ENCODE data around the gene ERICH3. TPM values are rescaled to one million over a fixed set of nuclear protein-coding genes. Genes with fewer than 3 reads are reported as not detected.

Gene ERICH3
- total and polyA plus RNA-seq, 2 experiments from 2014 or later, result 0.47 TPM; not detected in 1

DNA sequence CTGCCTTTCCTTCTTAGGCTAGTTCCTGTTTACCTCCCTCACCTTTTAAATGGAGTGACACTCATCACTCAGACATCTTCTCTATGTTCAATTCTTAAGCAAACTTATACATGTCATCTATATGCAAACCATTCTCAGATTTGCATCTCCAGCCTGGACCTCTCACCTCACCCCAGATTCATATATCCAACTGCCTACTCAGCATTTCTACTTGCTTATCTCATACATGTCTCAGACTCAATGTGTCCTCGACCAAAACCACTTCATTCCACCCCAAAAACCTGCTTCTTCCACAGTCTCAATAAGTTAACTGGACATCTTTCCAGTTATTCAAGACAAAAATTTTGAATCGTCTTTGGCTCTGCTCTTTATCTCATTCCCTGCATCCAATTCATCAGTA is 62.6 kb downstream of the ERICH3 start:
- no peaks in the 10 kb centered on the region for H4K20me1 ChIP-seq (ENCODE audit: insufficient read depth, poor library complexity, severe bottlenecking)
- no peak overlapping the region for H3K27ac ChIP-seq
- 80% methylated on average over 2 of the region's 2 CpGs for WGBS (ENCODE audit: low lambda C conversion rate, missing lambda C conversion rate)

DNA sequence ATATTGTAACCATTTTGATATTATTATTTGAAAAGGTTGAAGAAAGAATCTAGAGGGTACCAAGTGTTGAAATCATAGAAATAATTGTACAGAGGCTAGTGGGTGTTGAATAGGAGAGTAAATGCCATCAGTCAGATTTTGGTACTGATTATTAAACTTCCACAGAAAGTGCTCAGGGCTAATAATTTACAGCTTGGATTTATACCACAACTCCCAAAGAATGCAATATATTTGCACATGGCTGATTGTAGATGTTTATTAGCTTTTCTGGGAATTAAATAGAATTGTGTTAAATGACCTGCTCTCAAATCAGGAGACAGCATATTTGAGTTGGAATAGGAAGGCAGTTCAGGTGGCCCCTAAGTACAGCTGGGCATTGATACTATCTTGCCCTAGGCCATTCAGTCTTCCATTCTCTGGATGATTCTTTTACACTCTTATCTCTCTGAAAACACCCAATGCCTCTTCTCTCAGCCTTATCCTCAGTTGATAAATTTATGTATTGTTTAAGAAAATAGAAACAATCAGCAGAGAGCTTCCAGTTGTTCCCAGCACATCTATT is 63.7 kb downstream of the ERICH3 start:
- H3K4me2 ChIP-seq, result no peak overlapping the region
- no peaks in the 10 kb centered on the region for H3K9me2 ChIP-seq (replicated peaks; ENCODE audit: insufficient read depth)
- no peak overlapping the region for H3K4me3 ChIP-seq
- H3K9me3 ChIP-seq (ENCODE audit: low read depth), result no peaks in the 10 kb centered on the region
- no peaks in the 10 kb centered on the region for H3K27me3 ChIP-seq
- no peak overlapping the region for H3K27ac ChIP-seq
- H2AFZ ChIP-seq, result no peak overlapping the region
- no peak for TF ChIP-seq EZH2phosphoT487 (IDR thresholded peaks at IDR 0.05; ENCODE audit: low read depth, severe bottlenecking, unreplicated experiment)
- TF ChIP-seq, protein P1, sequence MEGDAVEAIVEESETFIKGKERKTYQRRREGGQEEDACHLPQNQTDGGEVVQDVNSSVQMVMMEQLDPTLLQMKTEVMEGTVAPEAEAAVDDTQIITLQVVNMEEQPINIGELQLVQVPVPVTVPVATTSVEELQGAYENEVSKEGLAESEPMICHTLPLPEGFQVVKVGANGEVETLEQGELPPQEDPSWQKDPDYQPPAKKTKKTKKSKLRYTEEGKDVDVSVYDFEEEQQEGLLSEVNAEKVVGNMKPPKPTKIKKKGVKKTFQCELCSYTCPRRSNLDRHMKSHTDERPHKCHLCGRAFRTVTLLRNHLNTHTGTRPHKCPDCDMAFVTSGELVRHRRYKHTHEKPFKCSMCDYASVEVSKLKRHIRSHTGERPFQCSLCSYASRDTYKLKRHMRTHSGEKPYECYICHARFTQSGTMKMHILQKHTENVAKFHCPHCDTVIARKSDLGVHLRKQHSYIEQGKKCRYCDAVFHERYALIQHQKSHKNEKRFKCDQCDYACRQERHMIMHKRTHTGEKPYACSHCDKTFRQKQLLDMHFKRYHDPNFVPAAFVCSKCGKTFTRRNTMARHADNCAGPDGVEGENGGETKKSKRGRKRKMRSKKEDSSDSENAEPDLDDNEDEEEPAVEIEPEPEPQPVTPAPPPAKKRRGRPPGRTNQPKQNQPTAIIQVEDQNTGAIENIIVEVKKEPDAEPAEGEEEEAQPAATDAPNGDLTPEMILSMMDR (IDR thresholded peaks at IDR 0.05; ENCODE audit: poor library complexity), result no peak
- TF ChIP-seq EZH2 (IDR thresholded peaks at IDR 0.05; ENCODE audit: borderline replicate concordance), result no peak
- no peaks in the 10 kb centered on the region for H3K79me2 ChIP-seq
- no peaks in the 10 kb centered on the region for H3K36me3 ChIP-seq (replicated peaks; ENCODE audit: insufficient read depth, low read depth)
- peaks cover 4% of the 10 kb centered on the region for H3K4me1 ChIP-seq (ENCODE audit: insufficient read depth)
- no peaks in the 10 kb centered on the region for H4K20me1 ChIP-seq (ENCODE audit: insufficient read depth, poor library complexity, severe bottlenecking)
- no peak for DNase-seq (ENCODE audit: low spot score)

More for the DNA sequence above, 62.6 kb downstream of the ERICH3 start:
- Histone ChIP-seq H3K36me3 (replicated peaks; ENCODE audit: insufficient read depth, low read depth) (no peaks in the 10 kb centered on the region), H2AFZ (no peak overlapping the region), H3K9me2 (replicated peaks; ENCODE audit: insufficient read depth) (no peaks in the 10 kb centered on the region), H3K4me1 (ENCODE audit: insufficient read depth) (peaks cover 4% of the 10 kb centered on the region), H3K27me3 (no peaks in the 10 kb centered on the region), H3K9me3 (ENCODE audit: low read depth) (no peaks in the 10 kb centered on the region), H3K79me2 (no peaks in the 10 kb centered on the region), H3K4me2 (no peak overlapping the region), H3K4me3 (no peak overlapping the region)
- TF ChIP-seq, protein P1 (IDR thresholded peaks at IDR 0.05; ENCODE audit: poor library complexity), result no peak
- TF ChIP-seq EZH2phosphoT487 (IDR thresholded peaks at IDR 0.05; ENCODE audit: low read depth, severe bottlenecking, unreplicated experiment) (no peak), EZH2 (IDR thresholded peaks at IDR 0.05; ENCODE audit: borderline replicate concordance) (no peak)
- DNase-seq (ENCODE audit: low spot score), result no peak

DNA sequence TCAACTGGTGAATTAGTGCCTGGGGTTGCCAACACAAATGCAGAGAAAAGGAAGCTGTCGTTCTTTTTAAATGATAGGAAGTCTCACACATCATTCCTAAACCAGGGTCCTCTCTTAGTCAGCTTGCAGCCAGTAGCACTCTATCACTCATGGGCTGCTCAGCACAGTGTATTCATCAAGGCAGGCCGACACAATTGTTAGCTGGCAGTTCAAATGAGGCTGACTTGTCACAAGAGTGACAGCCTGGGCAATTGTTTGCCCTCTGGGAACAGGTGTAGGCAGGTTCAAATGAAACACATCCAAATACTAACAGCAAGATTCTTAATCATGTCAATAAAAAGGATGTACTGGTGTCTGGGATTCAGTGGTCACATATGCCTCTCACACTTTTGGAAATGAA is 76.9 kb downstream of the ERICH3 start:
- Histone ChIP-seq H3K9me3 (ENCODE audit: low read depth) (no peaks in the 10 kb centered on the region), H3K9me2 (replicated peaks; ENCODE audit: insufficient read depth) (no peaks in the 10 kb centered on the region), H3K4me3 (no peak overlapping the region), H4K20me1 (ENCODE audit: insufficient read depth, poor library complexity, severe bottlenecking) (no peaks in the 10 kb centered on the region), H3K4me1 (ENCODE audit: insufficient read depth) (no peaks in the 10 kb centered on the region), H3K27ac (no peak overlapping the region), H3K27me3 (no peaks in the 10 kb centered on the region), H3K79me2 (no peaks in the 10 kb centered on the region), H3K4me2 (no peak overlapping the region), H3K36me3 (replicated peaks; ENCODE audit: insufficient read depth, low read depth) (no peaks in the 10 kb centered on the region), H2AFZ (no peak overlapping the region)
- no peak for DNase-seq (ENCODE audit: low spot score)
- TF ChIP-seq EZH2 (IDR thresholded peaks at IDR 0.05; ENCODE audit: borderline replicate concordance) (no peak), EZH2phosphoT487 (IDR thresholded peaks at IDR 0.05; ENCODE audit: low read depth, severe bottlenecking, unreplicated experiment) (no peak)
- TF ChIP-seq, protein P1 (IDR thresholded peaks at IDR 0.05; ENCODE audit: poor library complexity), result no peak
- WGBS (ENCODE audit: low lambda C conversion rate, missing lambda C conversion rate), result 80% methylated on average over 2 of the region's 2 CpGs
